Right renal pelvis (tissue), 4 donors: ENCODE data around the gene ALDH7A1. TPM values are rescaled to one million over a fixed set of nuclear protein-coding genes. Genes with fewer than 3 reads are reported as not detected.
"Not testable (repeated sequence)": the region's sequence is repeated elsewhere in the genome, so short reads cannot be mapped to it uniquely, and the experiment has no call there.

Source experiments
- DNase-seq, 4 donors: peaks; one replicate each; pipeline ENCODE4 v3.0.0-alpha.2; 2013; ENCODE audit warnings: low read depth in 4 of 4, low spot score in 3 of 4, missing footprints in 1 of 4
- polyA plus RNA-seq, 4 donors: library from polyadenylated mRNA; unstranded; fragments of 120-200 nt; gene quantifications; one replicate each; pipeline ENCODE4 v1.2.1, GENCODE V29; 2013; ENCODE audit not compliant: insufficient read length in 4 of 4

ALDH7A1 gene
- polyA plus RNA-seq, 4 donors = 149 to 179 (median 152) TPM

DNA sequence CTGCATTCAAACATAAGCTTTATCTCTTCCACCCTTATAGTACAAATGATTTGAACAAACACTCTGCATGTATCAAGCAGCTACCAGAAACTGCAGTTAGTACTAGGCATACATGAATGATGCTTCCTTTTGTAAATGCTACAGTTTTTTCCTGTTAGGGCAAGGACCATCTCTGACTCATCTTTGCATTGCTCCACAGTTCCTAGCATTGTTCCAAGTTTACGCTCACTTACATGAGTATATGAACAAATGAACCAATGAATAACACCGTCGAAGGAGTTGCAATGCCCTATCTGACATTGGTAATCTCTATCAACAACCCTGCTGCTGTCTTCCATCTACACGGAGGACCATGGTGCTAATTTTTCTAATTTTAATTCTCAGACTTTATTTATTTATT lies 2.1 kb upstream of the ALDH7A1 start:
- DNase-seq = no peak

DNA sequence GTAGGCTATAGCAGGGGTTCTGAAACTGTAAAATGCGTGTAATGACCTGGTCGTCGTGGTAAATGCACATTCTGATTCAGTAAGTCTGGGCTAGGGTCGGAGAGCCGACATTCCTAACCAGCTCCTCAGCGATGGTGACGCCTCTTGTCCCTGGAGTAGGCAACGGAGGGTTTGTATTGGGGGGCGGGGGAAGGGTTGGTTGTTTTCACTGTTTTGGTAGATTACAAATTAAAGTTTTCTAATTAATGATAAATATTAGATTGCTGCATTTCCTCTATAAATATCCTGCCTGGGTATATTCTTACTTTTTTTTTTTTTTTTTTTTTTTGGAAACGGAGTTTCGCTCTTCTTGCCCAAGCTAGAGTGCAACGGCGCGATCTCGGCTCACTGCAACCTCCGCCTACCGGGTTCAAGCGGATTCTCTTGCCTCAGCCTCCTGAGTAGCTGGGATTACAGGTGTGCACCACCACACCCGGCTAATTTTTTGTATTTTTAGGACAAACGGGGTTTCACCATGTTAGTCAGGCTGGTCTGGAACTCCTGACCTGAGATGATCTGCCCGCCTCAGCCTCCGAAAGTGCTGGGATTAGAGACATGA lies 566 bp upstream of the ALDH7A1 start:
- no peak for DNase-seq

DNA sequence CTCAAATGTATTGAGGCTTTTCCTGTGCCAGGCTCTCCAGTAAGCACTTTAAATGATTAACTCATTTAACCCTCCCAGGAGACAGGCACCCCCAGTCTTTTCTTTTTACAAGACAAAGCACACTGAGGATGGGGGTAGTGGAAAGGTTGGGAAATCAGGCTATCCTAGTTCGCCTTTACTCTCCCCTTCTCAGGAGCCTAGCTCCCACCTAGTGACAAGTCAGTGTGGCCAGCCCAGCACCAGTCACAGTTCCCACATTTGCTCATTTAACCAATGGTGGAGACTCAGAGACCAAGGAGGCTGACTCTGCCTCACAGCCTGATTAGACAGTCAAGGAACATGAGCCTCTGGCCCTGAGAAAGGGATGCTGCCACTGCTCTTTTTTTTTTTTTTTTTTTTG lies 3.5 kb downstream of the ALDH7A1 start:
- no peak for DNase-seq

DNA sequence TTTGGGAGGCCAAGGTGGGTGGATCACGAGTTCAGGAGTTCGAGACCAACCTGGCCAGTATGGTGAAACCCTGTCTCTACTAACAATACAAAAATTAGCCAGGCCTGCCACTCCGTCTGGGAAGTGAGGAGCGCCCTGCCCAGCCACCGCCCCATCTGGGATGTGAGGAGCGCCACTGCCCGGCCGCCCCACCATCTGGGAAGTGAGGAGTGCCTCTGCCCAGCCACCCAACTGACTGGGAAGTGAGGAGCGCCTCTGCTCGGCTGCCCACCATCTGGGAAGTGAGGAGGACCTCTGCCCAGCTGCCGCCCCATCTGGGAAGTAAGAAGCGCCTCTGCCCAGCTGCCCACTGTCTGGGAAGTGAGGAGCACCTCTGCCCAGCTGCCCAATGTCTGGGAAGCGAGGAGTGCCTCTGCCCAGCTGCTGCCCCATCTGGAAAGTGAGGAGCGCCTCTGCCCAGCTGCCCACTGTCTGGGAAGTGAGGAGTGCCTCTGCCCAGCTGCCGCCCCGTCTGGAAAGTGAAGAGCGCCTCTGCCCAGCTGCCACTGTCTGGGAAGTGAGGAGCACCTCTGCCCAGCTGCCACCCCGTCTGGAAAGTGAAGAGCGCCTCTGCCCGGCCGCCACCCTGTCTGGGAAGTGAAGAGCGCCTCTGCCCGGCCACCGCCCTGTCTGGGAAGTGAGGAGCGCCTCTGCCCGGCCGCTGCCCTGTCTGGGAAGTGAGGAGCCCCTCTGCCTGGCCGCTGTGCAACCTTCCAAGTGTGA lies 5.3 kb downstream of the ALDH7A1 start:
- no peak for DNase-seq

DNA sequence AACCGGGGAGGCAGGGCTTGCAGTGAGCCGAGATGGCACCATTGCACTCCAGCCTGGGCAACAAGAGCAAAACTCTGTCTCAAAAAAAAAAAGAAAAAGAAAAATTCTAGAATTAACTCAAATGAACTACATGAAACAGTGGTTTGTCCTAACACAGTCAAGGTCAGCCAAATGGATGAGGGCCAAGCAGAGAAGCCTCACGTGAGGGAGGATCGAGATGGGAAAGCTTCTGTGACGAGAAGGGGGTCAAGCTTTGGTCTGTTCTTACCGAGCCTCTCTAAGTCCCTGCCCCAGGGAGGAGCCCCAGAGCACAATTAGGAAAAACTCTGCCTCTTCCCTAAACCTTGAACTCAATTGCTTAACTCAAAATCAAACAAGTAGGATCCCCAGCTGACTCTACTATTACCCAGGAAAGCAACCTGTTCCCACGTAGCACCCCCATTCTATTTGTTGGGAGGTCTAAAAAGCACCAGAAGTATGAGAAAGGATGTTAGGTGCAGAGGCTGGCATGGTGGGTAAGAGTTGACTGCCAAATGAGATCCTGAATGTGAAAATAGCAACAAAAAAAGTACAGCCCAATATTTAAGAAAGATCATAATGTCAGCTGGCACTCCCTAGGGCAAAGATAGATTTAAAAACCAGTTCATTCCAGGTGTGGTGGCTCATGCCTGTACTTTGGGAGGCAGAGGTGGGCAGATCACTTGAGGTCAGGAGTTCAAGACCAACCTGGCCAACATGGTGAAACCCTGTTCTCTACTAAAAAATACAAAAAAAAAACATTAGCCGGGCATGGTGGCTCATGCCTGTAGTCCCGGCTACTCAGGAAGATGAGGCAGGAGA lies 7.2 kb downstream of the ALDH7A1 start:
- DNase-seq = no peak

DNA sequence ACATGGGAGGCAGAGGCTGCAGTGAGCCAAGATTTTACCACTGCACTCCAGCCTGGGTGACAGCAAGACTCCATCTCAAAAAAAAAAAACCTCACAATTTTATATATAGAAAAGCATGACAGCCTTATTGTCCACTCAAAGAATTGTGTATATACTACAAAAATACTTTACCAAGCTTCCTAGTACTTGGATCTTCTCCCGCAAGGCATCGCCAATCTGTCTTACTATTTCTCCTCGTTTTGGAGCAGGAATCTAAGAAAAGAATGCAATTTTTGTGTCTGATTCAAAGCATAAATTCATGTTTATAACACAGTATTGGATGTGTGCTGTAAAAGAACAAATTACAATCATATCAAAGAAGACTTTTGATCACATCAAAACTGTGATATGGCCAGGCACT lies 11.3 kb downstream of the ALDH7A1 start:
- DNase-seq = no peak

DNA sequence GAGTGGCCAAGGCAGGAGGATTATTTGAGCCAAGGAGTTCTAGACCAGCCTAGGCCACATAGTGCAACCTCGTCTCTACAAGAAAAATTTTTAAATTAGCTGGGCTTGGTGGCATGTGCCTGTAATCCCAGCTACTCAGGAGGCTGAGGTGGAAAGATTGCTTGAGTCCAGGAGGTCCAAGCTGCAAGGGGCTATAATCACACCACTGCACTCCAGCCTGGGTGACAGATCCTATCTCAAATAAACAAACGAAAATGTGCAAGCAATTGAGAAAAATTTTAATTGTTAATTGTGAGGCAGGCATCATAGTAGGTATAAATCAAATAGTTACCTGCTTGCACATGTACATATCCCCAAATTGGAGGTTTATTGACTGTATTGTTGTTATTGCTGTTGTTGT lies 15.3 kb downstream of the ALDH7A1 start:
- no peak for DNase-seq

DNA sequence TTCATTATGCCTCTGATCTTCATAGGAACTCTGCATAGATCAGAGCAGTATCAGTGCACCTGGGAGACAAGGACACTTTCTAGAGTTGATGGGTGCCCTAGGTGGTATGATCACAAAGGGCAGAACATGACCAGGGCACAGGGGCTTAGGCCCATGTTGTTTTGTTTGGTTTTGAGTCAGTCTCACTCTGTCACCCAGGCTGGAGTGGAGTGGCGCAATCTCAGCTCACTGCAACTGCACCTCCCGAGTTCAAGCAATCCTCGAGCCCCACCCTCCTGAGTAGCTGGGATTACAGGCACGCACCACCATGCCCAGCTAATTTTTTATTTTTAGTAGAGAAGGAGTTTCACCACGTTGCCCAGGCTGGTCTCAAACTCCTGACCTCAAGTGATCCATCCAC lies 17.6 kb downstream of the ALDH7A1 start:
- no peak for DNase-seq

DNA sequence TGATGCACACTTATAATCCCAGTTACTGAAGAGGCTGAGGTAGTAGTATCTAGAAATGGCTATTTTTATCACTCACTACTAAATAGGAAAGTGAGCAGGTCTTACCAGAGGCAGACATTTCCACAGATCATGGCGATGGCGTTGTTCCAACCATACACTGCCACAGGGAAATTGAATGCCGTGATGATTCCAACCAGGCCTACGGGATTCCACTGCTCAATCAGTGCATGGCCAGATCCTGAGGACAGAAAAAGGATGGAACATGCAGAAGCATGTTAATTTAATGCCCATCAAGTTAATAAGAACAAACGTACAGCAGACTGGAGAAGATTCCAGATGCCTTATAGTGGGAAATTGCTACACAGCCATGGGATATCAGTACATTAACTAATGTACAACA lies 18.0 kb downstream of the ALDH7A1 start:
- no peak for DNase-seq

DNA sequence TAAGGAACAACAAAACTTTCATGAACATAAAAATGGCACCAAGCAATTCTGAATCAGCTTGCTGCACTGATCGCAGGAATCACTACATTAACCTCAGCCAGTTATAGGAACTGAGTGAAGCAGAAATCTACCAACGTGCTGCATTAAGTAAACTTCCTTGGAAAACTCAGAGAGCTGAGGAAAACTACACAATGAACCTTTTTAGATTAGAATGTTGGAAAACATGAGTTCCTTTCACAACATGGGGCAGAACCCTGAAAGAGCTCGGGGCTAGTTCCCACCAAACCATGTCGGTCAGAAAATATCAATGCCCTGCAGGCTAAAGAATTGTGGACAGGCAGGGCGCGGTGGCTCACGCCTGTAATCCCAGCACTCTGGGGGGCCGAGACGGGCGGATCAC lies 19.4 kb downstream of the ALDH7A1 start:
- no peak for DNase-seq

DNA sequence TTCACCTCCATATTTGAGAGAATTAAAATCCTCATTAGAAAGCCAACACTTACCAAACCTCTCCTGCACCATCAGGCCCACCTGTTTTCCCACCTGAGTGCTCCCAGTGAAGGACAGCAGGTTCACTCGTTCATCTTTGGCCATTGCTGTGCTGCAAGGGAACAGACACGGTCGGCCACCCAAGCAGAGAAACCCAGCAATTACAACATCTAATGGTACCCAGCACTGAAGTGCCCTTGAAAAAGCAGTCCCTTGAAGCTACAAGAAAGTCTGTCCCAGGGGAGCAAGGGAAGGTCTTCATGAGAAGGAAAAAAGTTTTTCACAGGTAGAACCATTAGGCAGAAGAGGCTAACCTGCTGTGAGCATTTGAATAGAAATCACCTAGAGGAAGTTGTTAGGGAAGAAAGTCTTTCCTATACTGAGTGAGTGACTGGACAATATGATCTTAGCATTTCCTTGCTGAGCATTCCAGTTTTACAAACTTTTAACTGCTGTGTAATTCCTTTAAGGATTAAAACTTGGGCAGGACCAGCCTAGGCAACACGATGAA lies 26.7 kb downstream of the ALDH7A1 start:
- no peak for DNase-seq

DNA sequence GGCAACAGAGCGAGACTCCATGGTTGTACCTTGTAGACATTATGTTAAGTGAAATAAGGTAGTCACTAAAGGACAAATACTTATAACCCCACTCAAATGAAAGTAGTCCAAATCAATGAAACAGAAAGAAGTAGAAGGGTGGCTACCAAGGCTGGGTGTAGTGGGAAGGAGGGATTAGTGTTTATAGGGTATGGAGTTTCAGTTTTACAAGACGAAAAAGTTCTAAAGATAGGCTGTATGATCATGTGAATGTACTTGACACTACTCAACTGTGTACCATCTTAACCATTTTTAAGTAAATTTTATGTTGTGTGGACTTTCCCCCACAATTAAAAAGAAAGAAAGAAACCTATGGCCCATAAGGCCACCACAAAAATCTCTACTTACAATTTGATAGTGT lies 32.2 kb downstream of the ALDH7A1 start:
- no peak for DNase-seq

DNA sequence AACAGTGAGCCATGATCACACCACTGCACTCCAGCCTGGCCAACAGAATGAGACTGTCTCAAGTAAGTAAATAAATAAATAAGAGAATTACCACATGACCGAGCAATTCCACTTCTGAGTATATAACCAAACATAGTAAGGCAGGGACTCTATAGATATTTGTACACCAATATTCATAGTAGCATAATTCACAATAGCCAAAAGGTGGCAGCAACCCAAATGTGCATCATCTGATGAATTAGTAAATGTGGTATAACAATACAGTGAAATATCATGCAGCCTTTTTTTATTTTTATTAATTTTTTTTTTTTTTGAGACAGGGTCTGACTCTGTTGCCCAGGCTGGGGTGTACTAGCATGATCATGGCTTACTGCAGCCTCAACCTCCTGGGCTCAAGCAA lies 33.1 kb downstream of the ALDH7A1 start:
- no peak for DNase-seq

DNA sequence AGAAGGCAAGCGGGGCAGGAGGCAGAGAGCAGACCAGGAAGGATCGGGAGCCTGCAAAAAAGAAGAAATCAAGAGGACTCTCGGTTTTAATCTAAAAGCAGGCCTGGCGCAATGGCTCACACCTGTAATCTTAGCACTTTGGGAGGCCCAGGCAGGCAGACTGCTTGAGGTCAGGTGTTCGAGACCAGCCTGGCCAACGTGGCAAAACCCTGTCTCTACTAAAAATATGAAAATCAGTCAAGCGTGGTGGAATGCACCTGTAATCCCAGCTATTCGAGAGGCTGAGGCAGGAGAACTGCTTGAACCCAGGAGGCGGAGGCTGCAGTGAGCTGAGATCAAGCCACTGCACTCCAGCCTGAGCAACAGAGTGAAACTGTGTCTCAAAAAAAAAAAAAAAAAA lies 39.9 kb downstream of the ALDH7A1 start:
- DNase-seq = not testable (repeated sequence)

DNA sequence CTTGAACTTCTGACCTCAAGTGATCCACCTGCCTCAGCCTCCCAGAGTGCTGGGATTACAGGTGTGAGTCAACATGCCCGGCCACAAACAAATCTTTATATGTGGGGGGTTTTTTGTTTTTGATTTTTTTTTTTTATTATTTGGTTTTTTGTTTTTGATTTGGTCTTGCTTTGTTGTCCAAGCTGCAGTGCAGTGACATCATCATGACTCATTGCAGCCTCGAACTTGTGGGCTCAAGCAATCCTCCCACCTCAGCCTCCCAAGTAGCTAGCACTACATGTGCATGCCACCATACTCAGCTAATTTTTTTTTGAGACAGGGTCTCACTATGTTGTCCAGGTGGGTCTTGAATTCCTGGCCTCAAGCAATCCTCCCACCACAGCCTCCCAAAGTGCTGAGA lies 42.4 kb downstream of the ALDH7A1 start:
- no peak for DNase-seq

DNA sequence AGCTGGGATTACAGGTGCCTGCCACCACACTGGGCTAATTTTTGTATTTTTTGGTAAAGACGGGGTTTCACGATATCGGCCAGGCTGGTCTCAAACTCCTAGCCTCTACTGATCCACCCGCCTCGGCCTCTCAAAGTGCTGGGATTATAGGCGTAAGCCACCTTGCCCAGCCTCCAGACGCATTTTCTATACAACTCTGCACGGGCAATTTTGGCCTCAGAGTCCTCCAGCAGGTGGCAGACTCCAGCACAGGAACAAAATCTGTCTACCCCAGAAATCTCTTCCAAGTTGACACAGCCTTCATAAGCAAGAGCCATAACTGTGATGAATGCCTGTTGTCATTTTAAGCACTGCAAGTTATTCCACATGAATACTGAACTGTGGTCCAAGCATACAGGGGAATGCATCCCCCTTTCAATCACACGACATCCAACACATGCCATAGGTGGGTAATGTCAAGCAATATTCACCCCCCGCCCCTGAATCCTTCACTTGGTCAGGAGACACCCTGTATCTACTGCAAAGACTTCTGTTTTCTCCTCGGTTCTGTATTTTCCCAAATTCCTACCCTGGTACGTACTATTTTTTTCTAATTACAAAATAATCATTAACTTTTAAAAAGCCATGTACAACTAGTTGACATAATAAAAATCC lies 50.8 kb downstream of the ALDH7A1 start:
- DNase-seq = no peak

DNA sequence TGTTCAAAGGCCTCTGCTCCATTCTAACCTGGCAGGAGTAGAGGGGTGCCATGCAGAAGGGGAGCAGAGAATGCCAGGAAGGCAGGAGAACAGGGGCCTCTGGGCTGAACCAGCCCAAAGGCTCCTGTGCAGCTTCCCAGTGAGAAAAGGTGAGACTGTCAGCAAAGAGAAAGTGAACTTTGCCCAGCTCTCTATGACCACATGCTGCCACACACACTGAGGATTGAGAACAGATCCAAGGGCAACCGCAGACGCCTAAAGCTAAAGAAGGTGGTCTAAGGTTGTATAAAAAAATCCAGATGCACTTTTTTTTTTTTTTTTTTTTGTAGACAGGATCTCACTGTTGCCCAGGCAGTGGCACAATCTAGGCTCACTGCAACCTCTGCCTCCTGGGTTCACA lies 51.4 kb downstream of the ALDH7A1 start:
- DNase-seq = no peak

DNA sequence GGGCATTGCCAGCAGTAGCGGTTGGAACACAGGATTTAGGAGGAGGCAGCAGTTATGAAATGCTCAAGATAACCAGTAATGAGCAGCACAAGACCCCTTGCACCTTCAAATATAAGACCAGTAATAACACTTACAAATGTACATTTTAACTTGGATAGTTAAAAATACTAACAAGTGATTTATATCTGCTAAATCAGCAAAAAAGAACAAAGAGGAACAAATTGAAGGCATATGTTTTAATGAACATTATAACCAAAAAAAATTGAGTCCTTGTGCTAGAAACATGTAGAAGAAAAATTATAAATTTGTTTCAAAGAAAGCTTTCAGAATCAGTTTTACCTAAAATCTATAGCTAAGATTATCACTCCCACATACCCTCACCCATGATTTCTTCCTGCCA lies 52.0 kb downstream of the ALDH7A1 start:
- DNase-seq = no peak

DNA sequence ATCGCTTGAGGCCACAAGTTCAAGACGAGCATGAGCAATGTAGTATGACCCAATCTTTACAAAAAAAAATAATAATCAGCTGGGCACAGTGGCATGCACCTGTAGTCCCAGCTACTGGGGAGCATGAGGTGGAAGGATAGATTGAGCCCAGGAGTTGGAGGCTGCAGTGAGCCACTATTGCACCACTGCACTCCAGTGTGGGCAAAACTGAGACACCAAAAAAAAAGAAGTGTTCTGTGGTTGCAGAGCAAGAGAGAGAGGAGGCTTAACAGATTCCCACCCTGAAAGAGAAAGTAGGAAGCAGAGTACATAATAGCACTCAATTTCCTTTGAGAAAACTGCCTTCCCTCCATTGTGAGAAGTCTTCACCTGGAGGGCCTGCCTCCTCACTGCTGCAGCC lies 52.6 kb downstream of the ALDH7A1 start:
- no peak for DNase-seq

DNA sequence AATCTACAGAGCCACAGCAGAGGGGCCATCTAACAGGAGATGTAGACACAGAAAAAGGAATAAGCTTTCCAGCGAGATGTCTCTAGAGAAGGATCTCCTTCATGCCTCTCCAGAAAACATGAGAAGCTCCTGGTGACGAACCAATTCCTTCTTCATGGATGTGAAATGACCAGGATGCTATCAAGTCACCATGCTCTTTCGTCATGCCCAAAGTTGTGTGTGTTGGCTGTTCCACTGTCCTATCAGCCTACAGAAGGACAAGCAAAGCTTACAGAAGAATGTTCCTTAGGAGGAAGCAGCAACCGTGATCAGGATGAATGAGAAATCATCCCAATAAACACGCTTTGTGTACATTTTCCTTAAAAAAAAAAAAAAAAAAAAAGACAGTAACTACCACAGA lies 54.4 kb downstream of the ALDH7A1 start:
- DNase-seq = no peak

DNA sequence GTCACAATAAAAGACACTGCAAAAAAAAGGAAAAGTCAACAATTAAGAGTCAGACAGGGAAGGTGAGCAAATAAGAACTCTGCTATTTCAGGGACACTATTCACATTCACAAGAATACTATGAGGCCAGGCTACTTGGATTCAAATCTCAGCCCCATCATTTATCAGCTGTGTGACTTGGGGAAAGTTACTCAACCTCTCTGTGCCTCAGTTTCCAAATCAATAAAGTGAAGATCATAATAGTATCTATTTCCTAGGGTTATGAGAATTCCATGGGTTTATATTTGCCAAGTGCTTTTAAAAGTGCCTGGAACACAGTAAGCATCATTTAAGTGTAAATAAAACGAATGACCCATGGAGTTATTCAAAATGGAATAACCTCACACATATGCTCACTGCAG lies 56.4 kb downstream of the ALDH7A1 start:
- no peak for DNase-seq
